GM23338 (cell line): Measurements from ENCODE around the gene ZNF142. TPM values are rescaled to one million over a fixed set of nuclear protein-coding genes. Genes with fewer than 3 reads are reported as not detected.

ENCODE experiments used
- ATAC-seq: fragments of 200-7000 bp; cut with Tn5 transposase; 3 replicates; pipeline ENCODE4 v1.9.1; 2020
- DNase-seq: peaks from one replicate; pipeline ENCODE4 v3.0.0-alpha.2; 2015; ENCODE audit warnings: low spot score
- H2AFZ ChIP-seq: fragments of 200-600 bp; sonication (generic); 2 replicates; pipeline ENCODE4 v1.8.0; 2016; ENCODE audit warnings: antibody characterized with exemption, mild to moderate bottlenecking, moderate library complexity
- H3F3A ChIP-seq: fragments of 200-600 bp; sonication (generic); replicated peaks from 2 replicates; pipeline ENCODE4 v1.8.0; 2017; ENCODE audit warnings: antibody characterized with exemption, mixed run types, low read depth
- H3K27ac ChIP-seq: fragments of 200-600 bp; sonication (generic); 2 replicates; pipeline ENCODE4 v1.6.1; 2016; ENCODE audit warnings: low read depth
- H3K27me3 ChIP-seq: fragments of 200-600 bp; sonication (generic); 2 replicates; pipeline ENCODE4 v1.8.0; 2016; ENCODE audit warnings: mild to moderate bottlenecking, mixed run types, moderate library complexity; ENCODE audit not compliant: insufficient read depth
- H3K36me3 ChIP-seq: fragments of 200-600 bp; sonication (generic); 2 replicates; pipeline ENCODE4 v1.8.0; 2016; ENCODE audit warnings: mild to moderate bottlenecking; ENCODE audit not compliant: insufficient read depth
- H3K4me1 ChIP-seq: fragments of 200-600 bp; sonication (generic); 2 replicates; pipeline ENCODE4 v1.8.0; 2016; ENCODE audit warnings: mild to moderate bottlenecking, moderate library complexity; ENCODE audit not compliant: insufficient read depth
- H3K4me2 ChIP-seq: fragments of 200-600 bp; sonication (generic); 2 replicates; pipeline ENCODE4 v1.7.1; 2017; ENCODE audit warnings: mixed run types
- H3K4me3 ChIP-seq: fragments of 200-600 bp; sonication (generic); 2 replicates; pipeline ENCODE4 v1.6.1; 2016; ENCODE audit warnings: mixed run types
- H3K79me2 ChIP-seq: fragments of 200-600 bp; sonication (generic); replicated peaks from 2 replicates; pipeline ENCODE4 v1.8.0; 2017; ENCODE audit warnings: mild to moderate bottlenecking; ENCODE audit not compliant: insufficient read depth
- H3K9me2 ChIP-seq: fragments of 200-600 bp; sonication (generic); 2 replicates; pipeline ENCODE4 v1.8.0; 2017; ENCODE audit not compliant: insufficient read depth
- H4K20me1 ChIP-seq: fragments of 200-600 bp; sonication (generic); replicated peaks from 2 replicates; pipeline ENCODE4 v1.8.0; 2017; ENCODE audit warnings: mild to moderate bottlenecking; ENCODE audit not compliant: insufficient read depth
- H3K27ac Mint-ChIP-seq: 2 replicates; pipeline ENCODE4 v1.8.0; 2020; ENCODE audit warnings: inconsistent platforms, mild to moderate bottlenecking, moderate library complexity, mixed read lengths
- H3K27me3 Mint-ChIP-seq: 3 replicates; pipeline ENCODE4 v1.8.0; 2022; ENCODE audit warnings: low read depth, mild to moderate bottlenecking, moderate library complexity, mixed read lengths, inconsistent platforms; ENCODE audit not compliant: insufficient read depth, poor library complexity
- H3K36me3 Mint-ChIP-seq: 3 replicates; pipeline ENCODE4 v1.8.0; 2021; ENCODE audit warnings: low read depth, mild to moderate bottlenecking, inconsistent platforms, moderate library complexity, mixed read lengths
- H3K4me1 Mint-ChIP-seq: 3 replicates; pipeline ENCODE4 v1.8.0; 2020; ENCODE audit warnings: mild to moderate bottlenecking, inconsistent platforms, mixed read lengths
- H3K4me3 Mint-ChIP-seq: 3 replicates; pipeline ENCODE4 v1.8.0; 2021; ENCODE audit warnings: moderate library complexity, mild to moderate bottlenecking, inconsistent platforms, mixed read lengths
- H3K9me3 Mint-ChIP-seq: 3 replicates; pipeline ENCODE4 v1.8.0; 2020; ENCODE audit warnings: moderate library complexity, mild to moderate bottlenecking, inconsistent platforms, mixed read lengths
- EZH2 ChIP-seq: fragments of 200-600 bp; sonication (generic); IDR thresholded peaks from one replicate; pipeline ENCODE4 v1.8.0; 2017; ENCODE audit warnings: antibody characterized with exemption, mild to moderate bottlenecking, low read depth; ENCODE audit not compliant: unreplicated experiment
- JUNB ChIP-seq: IDR thresholded peaks from one replicate; pipeline ENCODE4 v1.6.1; 2016; ENCODE audit warnings: antibody characterized with exemption; ENCODE audit not compliant: unreplicated experiment
- NANOG ChIP-seq: IDR thresholded peaks from 2 replicates; pipeline ENCODE4 v1.6.1; 2016; ENCODE audit warnings: antibody characterized with exemption, borderline replicate concordance
- STAT1 ChIP-seq: IDR thresholded peaks from one replicate; pipeline ENCODE4 v1.6.1; 2016; ENCODE audit warnings: antibody characterized with exemption; ENCODE audit not compliant: unreplicated experiment
- ZNF114 ChIP-seq: fragments of 250-450 bp; sonication (Bioruptor Pico); IDR thresholded peaks from 2 replicates; pipeline ENCODE4 v1.5.0; 2020; ENCODE audit warnings: mild to moderate bottlenecking, moderate library complexity
- ZNF331 ChIP-seq: fragments of 250-450 bp; sonication (Bioruptor Pico); IDR thresholded peaks from 2 replicates; pipeline ENCODE4 v1.5.0; 2020; ENCODE audit warnings: low read depth, mild to moderate bottlenecking, moderate library complexity
- long read RNA-seq: library from polyadenylated mRNA; unstranded; transcript quantifications from one replicate; pipeline ENCODE4 v2.0.0, GENCODE V29; 2020; ENCODE audit not compliant: unreplicated experiment
- polyA plus RNA-seq: library from polyadenylated mRNA; unstranded; fragments of >200 nt; fragmentation: Nextera tagmentation; extraction: Ambion mirVana; gene quantifications from 2 replicates; pipeline ENCODE4 v1.2.1, GENCODE V29; 2016
- total RNA-seq: library from RNA; depleted of rRNA; stranded (reverse); fragments of >200 nt; shearing (Covaris generic); gene quantifications from 2 replicates; pipeline ENCODE4 v1.2.3, GENCODE V29; 2014; rRNA removed
- TF ChIP-seq, protein P1 (sequence below), 2 experiments: fragments of 200-600 bp in 1 of 2; sonication (generic) in 1 of 2; conservative IDR thresholded peaks; 2 replicates each; pipeline versions ENCODE4 v1.5.1 to v1.6.1; 2016 to 2017; ENCODE audit warnings: antibody characterized with exemption in 2 of 2, low read depth in 2 of 2, mild to moderate bottlenecking in 2 of 2, moderate library complexity in 1 of 2
- TF ChIP-seq, protein P2 (sequence below): IDR thresholded peaks from 2 replicates; pipeline ENCODE4 v1.6.1; 2016; ENCODE audit warnings: antibody characterized with exemption
- TF ChIP-seq, protein P3 (sequence below): fragments of 250-450 bp; sonication (Bioruptor Pico); IDR thresholded peaks from 2 replicates; pipeline ENCODE4 v1.5.0; 2020; ENCODE audit warnings: mild to moderate bottlenecking, moderate library complexity

Gene ZNF142, protein sequence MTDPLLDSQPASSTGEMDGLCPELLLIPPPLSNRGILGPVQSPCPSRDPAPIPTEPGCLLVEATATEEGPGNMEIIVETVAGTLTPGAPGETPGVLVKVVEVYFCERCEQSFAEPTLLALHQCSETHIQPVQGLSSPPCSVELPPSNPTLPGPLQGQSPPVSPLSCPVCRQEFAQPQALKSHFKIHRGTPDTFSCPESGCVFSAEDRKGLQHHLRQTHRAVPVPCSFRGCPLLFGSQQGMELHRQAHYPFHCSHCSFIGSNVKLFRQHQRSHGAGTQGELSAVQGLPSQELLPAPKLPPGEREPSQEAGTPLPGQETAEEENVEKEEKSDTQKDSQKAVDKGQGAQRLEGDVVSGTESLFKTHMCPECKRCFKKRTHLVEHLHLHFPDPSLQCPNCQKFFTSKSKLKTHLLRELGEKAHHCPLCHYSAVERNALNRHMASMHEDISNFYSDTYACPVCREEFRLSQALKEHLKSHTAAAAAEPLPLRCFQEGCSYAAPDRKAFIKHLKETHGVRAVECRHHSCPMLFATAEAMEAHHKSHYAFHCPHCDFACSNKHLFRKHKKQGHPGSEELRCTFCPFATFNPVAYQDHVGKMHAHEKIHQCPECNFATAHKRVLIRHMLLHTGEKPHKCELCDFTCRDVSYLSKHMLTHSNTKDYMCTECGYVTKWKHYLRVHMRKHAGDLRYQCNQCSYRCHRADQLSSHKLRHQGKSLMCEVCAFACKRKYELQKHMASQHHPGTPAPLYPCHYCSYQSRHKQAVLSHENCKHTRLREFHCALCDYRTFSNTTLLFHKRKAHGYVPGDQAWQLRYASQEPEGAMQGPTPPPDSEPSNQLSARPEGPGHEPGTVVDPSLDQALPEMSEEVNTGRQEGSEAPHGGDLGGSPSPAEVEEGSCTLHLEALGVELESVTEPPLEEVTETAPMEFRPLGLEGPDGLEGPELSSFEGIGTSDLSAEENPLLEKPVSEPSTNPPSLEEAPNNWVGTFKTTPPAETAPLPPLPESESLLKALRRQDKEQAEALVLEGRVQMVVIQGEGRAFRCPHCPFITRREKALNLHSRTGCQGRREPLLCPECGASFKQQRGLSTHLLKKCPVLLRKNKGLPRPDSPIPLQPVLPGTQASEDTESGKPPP (N-terminal part only)
- total RNA-seq (26.4 and 32.8 TPM in 2 replicates), polyA plus RNA-seq (14.6 and 14.9 TPM in 2 replicates)
- long read RNA-seq, partial matches to known transcripts = 2 of 3 reads
- long read RNA-seq, other reads (novel, unspliced or antisense) = 1 of 3 reads

DNA sequence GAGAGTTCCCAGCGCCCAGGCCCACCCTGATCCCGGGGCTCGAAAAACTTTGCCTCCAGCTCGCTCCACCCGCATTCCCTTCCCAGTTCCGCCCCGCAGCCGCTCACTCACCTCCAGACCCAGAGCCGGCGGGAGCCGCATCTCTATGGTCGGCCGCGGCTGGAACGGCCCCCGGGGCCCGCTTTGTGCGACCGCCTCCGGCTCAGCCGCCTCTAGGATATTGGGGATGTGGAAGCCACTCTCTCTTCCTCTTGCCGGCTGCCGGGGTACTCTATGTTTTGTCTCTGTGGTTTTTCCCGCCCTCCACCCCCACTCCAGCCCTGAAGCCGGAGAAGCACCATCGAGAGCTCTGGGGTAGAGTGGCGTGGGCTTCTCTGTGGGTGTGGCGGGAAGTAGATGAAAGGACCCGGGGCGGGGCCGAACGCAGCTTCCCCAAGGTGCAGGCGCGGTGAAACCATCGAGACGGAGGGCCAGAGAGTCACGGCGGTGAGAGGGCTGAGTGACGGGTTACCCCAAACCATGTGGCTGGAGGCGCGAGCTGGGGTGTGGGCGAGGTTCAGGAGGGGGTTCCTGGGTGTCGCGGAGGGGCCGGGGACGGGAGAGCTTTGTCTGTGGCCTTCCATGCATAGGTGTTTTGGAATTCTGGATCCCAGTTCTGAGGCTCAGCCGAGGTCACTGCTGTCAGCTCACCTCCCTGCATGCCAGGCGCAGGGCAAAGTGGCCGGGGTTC, at the start of gene ZNF142, which contains the start of gene BCS1L:
Gene ZNF142, minus strand, starts transcription at position 366 of the 730 bp plus-strand sequence. CDS start 3,194 bp downstream, outside the sequence.
Gene BCS1L, plus strand, starts transcription at position 426 of the 730 bp plus-strand sequence. CDS start 1,305 bp downstream, outside the sequence.
- peak within 1 kb of the TSS; percentile 95 for H3K4me3 Mint-ChIP-seq
- TF ChIP-seq, protein P1, sequence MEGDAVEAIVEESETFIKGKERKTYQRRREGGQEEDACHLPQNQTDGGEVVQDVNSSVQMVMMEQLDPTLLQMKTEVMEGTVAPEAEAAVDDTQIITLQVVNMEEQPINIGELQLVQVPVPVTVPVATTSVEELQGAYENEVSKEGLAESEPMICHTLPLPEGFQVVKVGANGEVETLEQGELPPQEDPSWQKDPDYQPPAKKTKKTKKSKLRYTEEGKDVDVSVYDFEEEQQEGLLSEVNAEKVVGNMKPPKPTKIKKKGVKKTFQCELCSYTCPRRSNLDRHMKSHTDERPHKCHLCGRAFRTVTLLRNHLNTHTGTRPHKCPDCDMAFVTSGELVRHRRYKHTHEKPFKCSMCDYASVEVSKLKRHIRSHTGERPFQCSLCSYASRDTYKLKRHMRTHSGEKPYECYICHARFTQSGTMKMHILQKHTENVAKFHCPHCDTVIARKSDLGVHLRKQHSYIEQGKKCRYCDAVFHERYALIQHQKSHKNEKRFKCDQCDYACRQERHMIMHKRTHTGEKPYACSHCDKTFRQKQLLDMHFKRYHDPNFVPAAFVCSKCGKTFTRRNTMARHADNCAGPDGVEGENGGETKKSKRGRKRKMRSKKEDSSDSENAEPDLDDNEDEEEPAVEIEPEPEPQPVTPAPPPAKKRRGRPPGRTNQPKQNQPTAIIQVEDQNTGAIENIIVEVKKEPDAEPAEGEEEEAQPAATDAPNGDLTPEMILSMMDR (conservative IDR thresholded peaks at IDR 0.05; ENCODE audit: low read depth in 2 of 2) = no peak
- no peak for TF ChIP-seq EZH2
- TF ChIP-seq ZNF331 (CRISPR knock-in tag) = no peak
- no peak for TF ChIP-seq STAT1
- no peak for TF ChIP-seq JUNB
- no peak for TF ChIP-seq ZNF114 (CRISPR knock-in tag)
- TF ChIP-seq, protein P2, sequence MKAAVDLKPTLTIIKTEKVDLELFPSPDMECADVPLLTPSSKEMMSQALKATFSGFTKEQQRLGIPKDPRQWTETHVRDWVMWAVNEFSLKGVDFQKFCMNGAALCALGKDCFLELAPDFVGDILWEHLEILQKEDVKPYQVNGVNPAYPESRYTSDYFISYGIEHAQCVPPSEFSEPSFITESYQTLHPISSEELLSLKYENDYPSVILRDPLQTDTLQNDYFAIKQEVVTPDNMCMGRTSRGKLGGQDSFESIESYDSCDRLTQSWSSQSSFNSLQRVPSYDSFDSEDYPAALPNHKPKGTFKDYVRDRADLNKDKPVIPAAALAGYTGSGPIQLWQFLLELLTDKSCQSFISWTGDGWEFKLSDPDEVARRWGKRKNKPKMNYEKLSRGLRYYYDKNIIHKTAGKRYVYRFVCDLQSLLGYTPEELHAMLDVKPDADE = peak; percentile 76
- no peak for TF ChIP-seq NANOG
- TF ChIP-seq, protein P3, sequence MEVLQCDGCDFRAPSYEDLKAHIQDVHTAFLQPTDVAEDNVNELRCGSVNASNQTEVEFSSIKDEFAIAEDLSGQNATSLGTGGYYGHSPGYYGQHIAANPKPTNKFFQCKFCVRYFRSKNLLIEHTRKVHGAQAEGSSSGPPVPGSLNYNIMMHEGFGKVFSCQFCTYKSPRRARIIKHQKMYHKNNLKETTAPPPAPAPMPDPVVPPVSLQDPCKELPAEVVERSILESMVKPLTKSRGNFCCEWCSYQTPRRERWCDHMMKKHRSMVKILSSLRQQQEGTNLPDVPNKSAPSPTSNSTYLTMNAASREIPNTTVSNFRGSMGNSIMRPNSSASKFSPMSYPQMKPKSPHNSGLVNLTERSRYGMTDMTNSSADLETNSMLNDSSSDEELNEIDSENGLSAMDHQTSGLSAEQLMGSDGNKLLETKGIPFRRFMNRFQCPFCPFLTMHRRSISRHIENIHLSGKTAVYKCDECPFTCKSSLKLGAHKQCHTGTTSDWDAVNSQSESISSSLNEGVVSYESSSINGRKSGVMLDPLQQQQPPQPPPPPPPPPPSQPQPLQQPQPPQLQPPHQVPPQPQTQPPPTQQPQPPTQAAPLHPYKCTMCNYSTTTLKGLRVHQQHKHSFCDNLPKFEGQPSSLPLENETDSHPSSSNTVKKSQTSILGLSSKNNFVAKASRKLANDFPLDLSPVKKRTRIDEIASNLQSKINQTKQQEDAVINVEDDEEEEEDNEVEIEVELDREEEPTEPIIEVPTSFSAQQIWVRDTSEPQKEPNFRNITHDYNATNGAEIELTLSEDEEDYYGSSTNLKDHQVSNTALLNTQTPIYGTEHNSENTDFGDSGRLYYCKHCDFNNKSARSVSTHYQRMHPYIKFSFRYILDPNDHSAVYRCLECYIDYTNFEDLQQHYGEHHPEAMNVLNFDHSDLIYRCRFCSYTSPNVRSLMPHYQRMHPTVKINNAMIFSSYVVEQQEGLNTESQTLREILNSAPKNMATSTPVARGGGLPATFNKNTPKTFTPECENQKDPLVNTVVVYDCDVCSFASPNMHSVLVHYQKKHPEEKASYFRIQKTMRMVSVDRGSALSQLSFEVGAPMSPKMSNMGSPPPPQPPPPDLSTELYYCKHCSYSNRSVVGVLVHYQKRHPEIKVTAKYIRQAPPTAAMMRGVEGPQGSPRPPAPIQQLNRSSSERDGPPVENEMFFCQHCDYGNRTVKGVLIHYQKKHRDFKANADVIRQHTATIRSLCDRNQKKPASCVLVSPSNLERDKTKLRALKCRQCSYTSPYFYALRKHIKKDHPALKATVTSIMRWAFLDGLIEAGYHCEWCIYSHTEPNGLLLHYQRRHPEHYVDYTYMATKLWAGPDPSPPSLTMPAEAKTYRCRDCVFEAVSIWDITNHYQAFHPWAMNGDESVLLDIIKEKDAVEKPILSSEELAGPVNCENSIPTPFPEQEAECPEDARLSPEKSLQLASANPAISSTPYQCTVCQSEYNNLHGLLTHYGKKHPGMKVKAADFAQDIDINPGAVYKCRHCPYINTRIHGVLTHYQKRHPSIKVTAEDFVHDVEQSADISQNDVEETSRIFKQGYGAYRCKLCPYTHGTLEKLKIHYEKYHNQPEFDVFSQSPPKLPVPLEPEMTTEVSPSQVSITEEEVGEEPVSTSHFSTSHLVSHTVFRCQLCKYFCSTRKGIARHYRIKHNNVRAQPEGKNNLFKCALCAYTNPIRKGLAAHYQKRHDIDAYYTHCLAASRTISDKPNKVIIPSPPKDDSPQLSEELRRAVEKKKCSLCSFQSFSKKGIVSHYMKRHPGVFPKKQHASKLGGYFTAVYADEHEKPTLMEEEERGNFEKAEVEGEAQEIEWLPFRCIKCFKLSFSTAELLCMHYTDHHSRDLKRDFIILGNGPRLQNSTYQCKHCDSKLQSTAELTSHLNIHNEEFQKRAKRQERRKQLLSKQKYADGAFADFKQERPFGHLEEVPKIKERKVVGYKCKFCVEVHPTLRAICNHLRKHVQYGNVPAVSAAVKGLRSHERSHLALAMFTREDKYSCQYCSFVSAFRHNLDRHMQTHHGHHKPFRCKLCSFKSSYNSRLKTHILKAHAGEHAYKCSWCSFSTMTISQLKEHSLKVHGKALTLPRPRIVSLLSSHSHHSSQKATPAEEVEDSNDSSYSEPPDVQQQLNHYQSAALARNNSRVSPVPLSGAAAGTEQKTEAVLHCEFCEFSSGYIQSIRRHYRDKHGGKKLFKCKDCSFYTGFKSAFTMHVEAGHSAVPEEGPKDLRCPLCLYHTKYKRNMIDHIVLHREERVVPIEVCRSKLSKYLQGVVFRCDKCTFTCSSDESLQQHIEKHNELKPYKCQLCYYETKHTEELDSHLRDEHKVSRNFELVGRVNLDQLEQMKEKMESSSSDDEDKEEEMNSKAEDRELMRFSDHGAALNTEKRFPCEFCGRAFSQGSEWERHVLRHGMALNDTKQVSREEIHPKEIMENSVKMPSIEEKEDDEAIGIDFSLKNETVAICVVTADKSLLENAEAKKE (CRISPR knock-in tag) = no peak

More for the DNA sequence above, at the start of gene ZNF142, which contains the start of gene BCS1L:
- peak within 1 kb of the TSS; percentile 89 for H3K27ac Mint-ChIP-seq
- Histone ChIP-seq H4K20me1 (peaks cover 16% of the 10 kb centered on the region), H3K79me2 (peaks cover 16% of the 10 kb centered on the region), H3K36me3 (peaks cover 22% of the 10 kb centered on the region), H3K4me2 (peak within 1 kb of the TSS; percentile 95), H3K27ac (peak within 1 kb of the TSS; percentile 81), H3K9me2 (no peaks in the 10 kb centered on the region), H3K4me1 (peaks cover 5% of the 10 kb centered on the region), H3K27me3 (no peaks in the 10 kb centered on the region), H3F3A (0 out of 2 replicates have a peak, but pooled peaks cover 12% of the 10 kb centered on the region), H2AFZ (peak within 1 kb of the TSS; percentile 98), H3K4me3 (peak within 1 kb of the TSS; percentile 97)
- H3K9me3 Mint-ChIP-seq = no peaks in the 10 kb centered on the region
- peaks cover 58% of the 10 kb centered on the region for H3K36me3 Mint-ChIP-seq
- ATAC-seq (peak; percentile 93), DNase-seq (peak; percentile 97)
- H3K4me1 Mint-ChIP-seq = peaks cover 8% of the 10 kb centered on the region
- H3K27me3 Mint-ChIP-seq = no peaks in the 10 kb centered on the region
